ENCODE measurements around the gene SASH3.

SASH3 gene

DNA sequence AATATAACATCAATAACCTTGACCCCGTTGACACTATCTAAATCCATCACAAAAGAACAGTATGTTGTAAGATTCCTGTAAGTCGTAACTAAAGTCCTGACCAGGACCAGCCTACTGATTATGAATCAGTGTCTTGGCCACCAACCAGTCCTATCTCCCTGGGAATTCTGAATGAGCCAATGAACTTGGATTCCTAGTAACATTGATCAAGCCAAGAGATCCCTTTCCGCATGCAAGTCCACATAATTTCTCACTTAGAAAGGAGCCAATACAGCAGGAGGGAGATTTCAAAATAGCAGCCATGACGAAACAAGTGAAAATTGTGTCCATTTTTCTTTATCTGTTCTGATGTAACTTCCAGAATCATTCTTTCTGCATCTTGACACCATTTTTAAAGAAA is 31.4 kb upstream of the SASH3 start:
- no peak overlapping the region for H3K4me3 ChIP-seq (ENCODE audit: insufficient read length, low read depth)
- no peaks in the 10 kb centered on the region for H3K9me3 ChIP-seq (ENCODE audit: insufficient read depth, low read length)
- no peak for DNase-seq (ENCODE audit: low read depth, low spot score)
- no peaks in the 10 kb centered on the region for H3K27me3 ChIP-seq (ENCODE audit: insufficient read depth, insufficient read length)
- no peak for TF ChIP-seq SUZ12 (IDR thresholded peaks at IDR 0.05; ENCODE audit: extremely low read depth, insufficient read depth, insufficient read length)
- TF ChIP-seq YY1 (IDR thresholded peaks at IDR 0.05; ENCODE audit: insufficient read depth, insufficient read length): no peak
- no peak for TF ChIP-seq ZNF274 (IDR thresholded peaks at IDR 0.05; ENCODE audit: low read depth, low read length)
- no peaks in the 10 kb centered on the region for H3K36me3 ChIP-seq (ENCODE audit: insufficient read depth, insufficient read length, low read length)
- no peak overlapping the region for H3K9ac ChIP-seq (ENCODE audit: insufficient read length, low read depth)
- no peaks in the 10 kb centered on the region for H3K4me1 ChIP-seq (ENCODE audit: insufficient read depth, insufficient read length)

- H3K27me3 ChIP-seq (ENCODE audit: insufficient read depth, insufficient read length): no peaks in the 10 kb centered on the region
- no peak for TF ChIP-seq ZNF274 (IDR thresholded peaks at IDR 0.05; ENCODE audit: low read depth, low read length)
- TF ChIP-seq SUZ12 (IDR thresholded peaks at IDR 0.05; ENCODE audit: extremely low read depth, insufficient read depth, insufficient read length): no peak
- TF ChIP-seq YY1 (IDR thresholded peaks at IDR 0.05; ENCODE audit: insufficient read depth, insufficient read length): no peak
Observed at GRCh38 chrX:129749069-129749468, 30.7 kb upstream of the SASH3 start.

DNA sequence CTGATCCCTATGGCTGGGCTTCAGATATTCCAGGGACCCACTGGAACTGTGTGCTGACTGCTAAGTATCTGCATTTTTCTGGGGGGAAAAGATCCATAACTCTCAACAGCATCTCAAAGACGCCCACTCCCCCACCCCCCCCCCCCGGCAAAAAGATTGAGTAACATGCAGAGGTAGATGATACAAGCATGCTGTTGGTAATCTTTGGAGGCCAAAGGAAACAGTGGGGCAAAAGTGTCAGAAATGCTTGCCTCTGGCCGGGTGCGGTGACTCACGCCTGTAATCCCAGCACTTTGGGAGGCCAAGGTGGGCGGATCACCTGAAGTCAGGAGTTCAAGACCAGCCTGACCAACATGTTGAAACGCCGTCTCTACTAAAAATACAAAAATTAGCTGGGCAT is 28.8 kb upstream of the SASH3 start:
- TF ChIP-seq YY1 (IDR thresholded peaks at IDR 0.05; ENCODE audit: insufficient read depth, insufficient read length): no peak
- no peak for TF ChIP-seq SUZ12 (IDR thresholded peaks at IDR 0.05; ENCODE audit: extremely low read depth, insufficient read depth, insufficient read length)
- TF ChIP-seq ZNF274 (IDR thresholded peaks at IDR 0.05; ENCODE audit: low read depth, low read length): no peak
- H3K36me3 ChIP-seq (ENCODE audit: insufficient read depth, insufficient read length, low read length): no peaks in the 10 kb centered on the region
- H3K4me1 ChIP-seq (ENCODE audit: insufficient read depth, insufficient read length): no peaks in the 10 kb centered on the region

More at GRCh38 chrX:129749069-129749468, 30.7 kb upstream of the SASH3 start:
- Histone ChIP-seq H3K9ac (ENCODE audit: insufficient read length, low read depth) (no peak overlapping the region), H3K9me3 (ENCODE audit: insufficient read depth, low read length) (no peaks in the 10 kb centered on the region), H3K4me3 (ENCODE audit: insufficient read length, low read depth) (no peak overlapping the region), H3K4me1 (ENCODE audit: insufficient read depth, insufficient read length) (no peaks in the 10 kb centered on the region), H3K36me3 (ENCODE audit: insufficient read depth, insufficient read length, low read length) (no peaks in the 10 kb centered on the region)
- DNase-seq (ENCODE audit: low read depth, low spot score): no peak

DNA sequence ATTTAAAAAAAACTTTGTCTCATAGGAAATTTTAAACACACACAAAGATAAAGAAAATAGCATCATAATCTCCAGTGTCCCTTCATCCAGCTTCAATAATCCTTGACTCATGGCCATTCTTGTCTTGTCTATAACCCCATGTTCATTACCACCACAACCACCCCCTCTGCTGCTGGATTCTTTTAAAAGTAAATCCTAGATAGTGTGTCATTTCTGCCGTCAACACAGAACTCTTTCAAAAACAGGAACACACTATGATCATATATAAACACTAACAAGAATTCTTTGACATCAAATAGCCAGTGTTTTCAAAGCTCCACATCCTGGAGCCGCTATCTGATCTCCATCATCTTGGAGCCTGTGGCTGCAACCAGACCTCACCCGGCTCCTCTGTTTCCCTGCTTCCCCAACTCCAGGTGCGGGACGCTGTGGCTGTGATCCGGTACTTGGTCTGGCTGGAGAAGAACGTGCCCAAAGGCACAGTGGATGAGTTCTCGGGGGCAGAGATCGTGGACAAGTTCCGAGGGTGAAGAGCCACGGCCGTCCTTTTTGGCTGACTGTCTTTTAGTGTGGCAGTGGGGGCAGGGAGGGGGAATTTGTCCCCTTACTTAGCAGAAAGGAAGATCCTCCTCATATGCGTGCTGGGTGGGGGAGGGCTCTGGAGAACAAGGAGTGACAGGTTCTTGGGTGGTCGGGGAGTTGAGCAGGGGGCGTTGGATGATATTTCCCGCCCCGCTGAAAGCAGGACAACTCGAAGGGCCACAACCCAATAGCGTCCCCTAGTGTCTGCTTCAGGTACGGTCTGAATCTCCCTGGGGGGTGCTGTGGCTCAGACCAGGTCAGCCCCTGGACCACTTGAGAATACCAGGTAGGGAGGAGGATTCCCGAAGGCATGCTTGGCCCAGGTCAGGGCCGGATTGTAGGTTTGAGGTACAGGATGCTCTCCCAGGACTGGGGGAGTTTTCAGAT is 25.4 kb upstream of the SASH3 start:
- Histone ChIP-seq H3K4me1 (ENCODE audit: insufficient read depth, insufficient read length) (no peaks in the 10 kb centered on the region), H3K9me3 (ENCODE audit: insufficient read depth, low read length) (no peaks in the 10 kb centered on the region), H3K27me3 (ENCODE audit: insufficient read depth, insufficient read length) (no peaks in the 10 kb centered on the region), H3K9ac (ENCODE audit: insufficient read length, low read depth) (no peak overlapping the region), H3K36me3 (ENCODE audit: insufficient read depth, insufficient read length, low read length) (no peaks in the 10 kb centered on the region), H3K4me3 (ENCODE audit: insufficient read length, low read depth) (no peak overlapping the region)
- TF ChIP-seq SUZ12 (IDR thresholded peaks at IDR 0.05; ENCODE audit: extremely low read depth, insufficient read depth, insufficient read length) (no peak), YY1 (IDR thresholded peaks at IDR 0.05; ENCODE audit: insufficient read depth, insufficient read length) (no peak), ZNF274 (IDR thresholded peaks at IDR 0.05; ENCODE audit: low read depth, low read length) (no peak)
- DNase-seq (ENCODE audit: low read depth, low spot score): no peak

More for the DNA sequence above, 28.8 kb upstream of the SASH3 start:
- Histone ChIP-seq H3K9me3 (ENCODE audit: insufficient read depth, low read length) (no peaks in the 10 kb centered on the region), H3K27me3 (ENCODE audit: insufficient read depth, insufficient read length) (no peaks in the 10 kb centered on the region), H3K4me3 (ENCODE audit: insufficient read length, low read depth) (no peak overlapping the region), H3K9ac (ENCODE audit: insufficient read length, low read depth) (no peak overlapping the region)
- no peak for DNase-seq (ENCODE audit: low read depth, low spot score)

GRCh38 chrX:129755779-129756650 is 23.7 kb upstream of the SASH3 start:
- DNase-seq (ENCODE audit: low read depth, low spot score): no peak
- H3K27me3 ChIP-seq (ENCODE audit: insufficient read depth, insufficient read length): no peaks in the 10 kb centered on the region
- no peaks in the 10 kb centered on the region for H3K36me3 ChIP-seq (ENCODE audit: insufficient read depth, insufficient read length, low read length)
- H3K9me3 ChIP-seq (ENCODE audit: insufficient read depth, low read length): no peaks in the 10 kb centered on the region
- H3K4me1 ChIP-seq (ENCODE audit: insufficient read depth, insufficient read length): peaks cover 2% of the 10 kb centered on the region
- H3K4me3 ChIP-seq (ENCODE audit: insufficient read length, low read depth): no peak overlapping the region
- no peak for TF ChIP-seq SUZ12 (IDR thresholded peaks at IDR 0.05; ENCODE audit: extremely low read depth, insufficient read depth, insufficient read length)
- no peak for TF ChIP-seq YY1 (IDR thresholded peaks at IDR 0.05; ENCODE audit: insufficient read depth, insufficient read length)
- no peak for TF ChIP-seq ZNF274 (IDR thresholded peaks at IDR 0.05; ENCODE audit: low read depth, low read length)
- H3K9ac ChIP-seq (ENCODE audit: insufficient read length, low read depth): no peak overlapping the region

DNA sequence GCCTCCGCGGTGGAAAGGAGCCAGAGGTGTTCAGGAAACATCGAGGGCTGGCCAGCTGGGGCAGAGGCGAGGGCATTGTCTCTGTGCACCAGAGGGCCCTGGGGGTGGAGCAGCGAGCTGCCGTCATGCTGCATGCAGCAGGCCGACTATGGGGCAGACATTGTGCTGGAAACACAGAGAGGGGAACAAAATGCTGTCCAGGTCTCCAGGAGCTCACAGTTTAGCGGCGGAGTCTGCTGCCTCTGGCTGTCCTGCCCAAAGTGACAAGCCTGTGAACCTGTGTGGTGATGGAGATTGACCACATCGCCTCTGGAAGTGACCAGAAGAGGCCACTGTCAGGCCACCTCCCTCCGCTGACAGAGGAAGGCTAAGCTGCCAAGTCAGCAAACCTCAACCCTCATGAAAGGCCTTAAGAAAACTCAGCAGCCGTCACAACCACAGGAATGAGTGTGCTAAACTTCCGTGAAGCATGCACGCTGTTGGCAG is 20.1 kb upstream of the SASH3 start:
- Histone ChIP-seq H3K9ac (ENCODE audit: insufficient read length, low read depth) (no peak overlapping the region), H3K9me3 (ENCODE audit: insufficient read depth, low read length) (no peaks in the 10 kb centered on the region), H3K27me3 (ENCODE audit: insufficient read depth, insufficient read length) (no peaks in the 10 kb centered on the region), H3K4me3 (ENCODE audit: insufficient read length, low read depth) (no peak overlapping the region), H3K4me1 (ENCODE audit: insufficient read depth, insufficient read length) (peaks cover 2% of the 10 kb centered on the region), H3K36me3 (ENCODE audit: insufficient read depth, insufficient read length, low read length) (no peaks in the 10 kb centered on the region)
- no peak for DNase-seq (ENCODE audit: low read depth, low spot score)
- TF ChIP-seq YY1 (IDR thresholded peaks at IDR 0.05; ENCODE audit: insufficient read depth, insufficient read length) (no peak), ZNF274 (IDR thresholded peaks at IDR 0.05; ENCODE audit: low read depth, low read length) (no peak), SUZ12 (IDR thresholded peaks at IDR 0.05; ENCODE audit: extremely low read depth, insufficient read depth, insufficient read length) (no peak)

Measured in NT2/D1 (cell line).